Measurements from ENCODE around the gene BLCAP. TPM values are rescaled to one million over a fixed set of nuclear protein-coding genes. Genes with fewer than 3 reads are reported as not detected.
"Not testable (repeated sequence)": the region's sequence is repeated elsewhere in the genome, so short reads cannot be mapped to it uniquely, and the experiment has no call there.

BLCAP gene
- total RNA-seq, 6 experiments from 2014 or later: 32.7 to 75.5 (median 47.8) TPM

- H3K4me3 ChIP-seq: no peak overlapping the region
- no peaks in the 10 kb centered on the region for H3K4me1 ChIP-seq
- no peaks in the 10 kb centered on the region for H3K27me3 ChIP-seq
- no peak overlapping the region for H3K27ac ChIP-seq
- no peak for ATAC-seq
- no peaks in the 10 kb centered on the region for H3K36me3 ChIP-seq
- no peaks in the 10 kb centered on the region for H3K9me3 ChIP-seq
- TF ChIP-seq POLR2A (IDR thresholded peaks at IDR 0.05) (no peak), CTCF (IDR thresholded peaks at IDR 0.05) (no peak)
- intact Hi-C loops (cut with DNase I): no loop called here
- DNase-seq: no peak
- 78% methylated on average over 6 of the region's 11 CpGs for WGBS (ENCODE audit: insufficient coverage, low coverage, low lambda C conversion rate, missing lambda C conversion rate)
These were observed 31.8 kb upstream of the BLCAP start for GRCh38 chr20:37559312-37560027.

- WGBS (ENCODE audit: insufficient coverage, low coverage, low lambda C conversion rate, missing lambda C conversion rate): 69% methylated on average over 2 of the region's 4 CpGs
- no peak overlapping the region for H3K4me3 ChIP-seq
- DNase-seq (no peak), ATAC-seq (peak in 1 of 4 donors; percentile 19)
- H3K27ac ChIP-seq: no peak overlapping the region
- intact Hi-C loops (cut with DNase I): no loop called here
- no peaks in the 10 kb centered on the region for H3K27me3 ChIP-seq
- H3K36me3 ChIP-seq: no peaks in the 10 kb centered on the region
- no peaks in the 10 kb centered on the region for H3K9me3 ChIP-seq
- no peaks in the 10 kb centered on the region for H3K4me1 ChIP-seq
- TF ChIP-seq POLR2A (IDR thresholded peaks at IDR 0.05) (no peak), CTCF (IDR thresholded peaks at IDR 0.05) (no peak)
These were observed 31.1 kb upstream of the BLCAP start for GRCh38 chr20:37558779-37559178.

- ATAC-seq (no peak), DNase-seq (no peak)
- TF ChIP-seq POLR2A (IDR thresholded peaks at IDR 0.05) (no peak), CTCF (IDR thresholded peaks at IDR 0.05) (no peak)
- WGBS (ENCODE audit: insufficient coverage, low coverage, low lambda C conversion rate, missing lambda C conversion rate): 58% methylated on average over 2 of the region's 4 CpGs
- H3K4me3 ChIP-seq: no peak overlapping the region
- H3K9me3 ChIP-seq: no peaks in the 10 kb centered on the region
- intact Hi-C loops (cut with DNase I): no loop called here
- no peaks in the 10 kb centered on the region for H3K27me3 ChIP-seq
- no peaks in the 10 kb centered on the region for H3K36me3 ChIP-seq
- H3K27ac ChIP-seq: no peak overlapping the region
- H3K4me1 ChIP-seq: no peaks in the 10 kb centered on the region
These were observed 30.6 kb upstream of the BLCAP start for GRCh38 chr20:37558306-37558705.

- intact Hi-C loops (cut with DNase I): no loop called here
- TF ChIP-seq POLR2A (IDR thresholded peaks at IDR 0.05) (no peak), CTCF (IDR thresholded peaks at IDR 0.05) (no peak)
- Histone ChIP-seq H3K4me1 (no peaks in the 10 kb centered on the region), H3K9me3 (no peaks in the 10 kb centered on the region), H3K27me3 (no peaks in the 10 kb centered on the region), H3K27ac (no peak overlapping the region), H3K36me3 (no peaks in the 10 kb centered on the region), H3K4me3 (no peak overlapping the region)
- WGBS (ENCODE audit: insufficient coverage, low coverage, low lambda C conversion rate, missing lambda C conversion rate): 68% methylated on average over 2 of the region's 6 CpGs
- ATAC-seq (no peak), DNase-seq (no peak)
These were observed 28.9 kb upstream of the BLCAP start for GRCh38 chr20:37556538-37556937.

GRCh38 chr20:37554721-37555298 lies 27.1 kb upstream of the BLCAP start:
- H3K36me3 ChIP-seq; H3K4me3 ChIP-seq; intact Hi-C loops (cut with DNase I); H3K27me3 ChIP-seq; H3K27ac ChIP-seq; ATAC-seq; H3K9me3 ChIP-seq; DNase-seq; H3K4me1 ChIP-seq: not testable (repeated sequence)
- WGBS (ENCODE audit: insufficient coverage, low coverage, low lambda C conversion rate, missing lambda C conversion rate): 57% methylated on average over 9 of the region's 13 CpGs

Measured in right lobe of liver (tissue), 6 donors.